GM23248 (cell line): ENCODE results near the gene SLC6A12. TPM values are rescaled to one million over a fixed set of nuclear protein-coding genes. Genes with fewer than 3 reads are reported as not detected.

Experiments
- DNase-seq: peaks from one replicate; pipeline ENCODE4 v3.0.0-alpha.2; 2015
- H2AFZ ChIP-seq: fragments of 200-600 bp; sonication (generic); 2 replicates; pipeline ENCODE4 v1.6.1; 2016; ENCODE audit warnings: antibody characterized with exemption
- H3F3A ChIP-seq: fragments of 200-600 bp; sonication (generic); 2 replicates; pipeline ENCODE4 v1.6.1; 2016; ENCODE audit warnings: mild to moderate bottlenecking, antibody characterized with exemption, mixed run types; ENCODE audit not compliant: insufficient read depth
- H3K27ac ChIP-seq: fragments of 200-600 bp; sonication (generic); 2 replicates; pipeline ENCODE4 v1.5.1; 2016; ENCODE audit warnings: mild to moderate bottlenecking
- H3K27me3 ChIP-seq: fragments of 200-600 bp; sonication (generic); replicated peaks from 2 replicates; pipeline ENCODE4 v1.6.1; 2016; ENCODE audit warnings: mild to moderate bottlenecking; ENCODE audit not compliant: insufficient read depth
- H3K36me3 ChIP-seq: fragments of 200-600 bp; sonication (generic); 2 replicates; pipeline ENCODE4 v1.6.1; 2016; ENCODE audit warnings: low read depth, mild to moderate bottlenecking
- H3K4me1 ChIP-seq: fragments of 200-600 bp; sonication (generic); 2 replicates; pipeline ENCODE4 v1.6.1; 2016; ENCODE audit warnings: mild to moderate bottlenecking; ENCODE audit not compliant: insufficient read depth
- H3K4me2 ChIP-seq: fragments of 200-600 bp; sonication (generic); one replicate; pipeline ENCODE4 v1.6.1; 2016; ENCODE audit warnings: mild to moderate bottlenecking; ENCODE audit not compliant: unreplicated experiment
- H3K4me3 ChIP-seq: fragments of 200-600 bp; sonication (generic); 2 replicates; pipeline ENCODE4 v1.5.1; 2016; ENCODE audit warnings: mild to moderate bottlenecking
- H3K79me2 ChIP-seq: fragments of 200-600 bp; sonication (generic); 2 replicates; pipeline ENCODE4 v1.6.1; 2016; ENCODE audit warnings: mild to moderate bottlenecking; ENCODE audit not compliant: insufficient read depth
- H3K9ac ChIP-seq: fragments of 200-600 bp; sonication (generic); 2 replicates; pipeline ENCODE4 v1.6.1; 2016; ENCODE audit warnings: mild to moderate bottlenecking
- H3K9me2 ChIP-seq: fragments of 200-600 bp; sonication (generic); 2 replicates; pipeline ENCODE4 v1.6.1; 2016; ENCODE audit warnings: mixed run types, mild to moderate bottlenecking, moderate library complexity; ENCODE audit not compliant: insufficient read depth
- H3K9me3 ChIP-seq: fragments of 200-600 bp; sonication (generic); one replicate; pipeline ENCODE4 v1.6.1; 2017; ENCODE audit warnings: low read depth
- H4K20me1 ChIP-seq: fragments of 200-600 bp; sonication (generic); 2 replicates; pipeline ENCODE4 v1.6.0; 2016; ENCODE audit not compliant: insufficient read depth
- EZH2 ChIP-seq: fragments of 200-600 bp; sonication (generic); IDR thresholded peaks from 2 replicates; pipeline ENCODE4 v1.6.1; 2018; ENCODE audit warnings: antibody characterized with exemption, mild to moderate bottlenecking; ENCODE audit not compliant: insufficient read depth, poor library complexity, severe bottlenecking
- EZH2phosphoT487 ChIP-seq: fragments of 200-600 bp; sonication (generic); IDR thresholded peaks from 2 replicates; pipeline ENCODE4 v1.6.1; 2018; ENCODE audit warnings: antibody characterized with exemption, moderate library complexity, mild to moderate bottlenecking, low read depth; ENCODE audit not compliant: insufficient read depth
- WGBS, 2 experiments: methylation state at CpG; one replicate each; pipeline ENCODE4 v1.1.6; 2015 to 2017; ENCODE audit warnings: low lambda C conversion rate in 2 of 2, low coverage in 1 of 2; ENCODE audit errors: missing lambda C conversion rate in 2 of 2; 5-methylcytosine and 5-hydroxymethylcytosine counted together
- in situ Hi-C: fragments of 300-500 bp; cut with MboI; formaldehyde crosslinking; loops from 2 replicates; pipeline ENCODE4 v1.15.0; 2020
- polyA plus RNA-seq: library from polyadenylated mRNA; unstranded; fragments of >200 nt; fragmentation: Nextera tagmentation; extraction: Ambion mirVana; gene quantifications from 2 replicates; pipeline ENCODE4 v1.2.1, GENCODE V29; 2016
- total RNA-seq: library from RNA; depleted of rRNA; stranded (reverse); fragments of >200 nt; shearing (Covaris generic); gene quantifications from 2 replicates; pipeline ENCODE4 v1.2.3, GENCODE V29; 2014

Gene SLC6A12
- total and polyA plus RNA-seq, 2 experiments from 2014 or later: not detected

DNA sequence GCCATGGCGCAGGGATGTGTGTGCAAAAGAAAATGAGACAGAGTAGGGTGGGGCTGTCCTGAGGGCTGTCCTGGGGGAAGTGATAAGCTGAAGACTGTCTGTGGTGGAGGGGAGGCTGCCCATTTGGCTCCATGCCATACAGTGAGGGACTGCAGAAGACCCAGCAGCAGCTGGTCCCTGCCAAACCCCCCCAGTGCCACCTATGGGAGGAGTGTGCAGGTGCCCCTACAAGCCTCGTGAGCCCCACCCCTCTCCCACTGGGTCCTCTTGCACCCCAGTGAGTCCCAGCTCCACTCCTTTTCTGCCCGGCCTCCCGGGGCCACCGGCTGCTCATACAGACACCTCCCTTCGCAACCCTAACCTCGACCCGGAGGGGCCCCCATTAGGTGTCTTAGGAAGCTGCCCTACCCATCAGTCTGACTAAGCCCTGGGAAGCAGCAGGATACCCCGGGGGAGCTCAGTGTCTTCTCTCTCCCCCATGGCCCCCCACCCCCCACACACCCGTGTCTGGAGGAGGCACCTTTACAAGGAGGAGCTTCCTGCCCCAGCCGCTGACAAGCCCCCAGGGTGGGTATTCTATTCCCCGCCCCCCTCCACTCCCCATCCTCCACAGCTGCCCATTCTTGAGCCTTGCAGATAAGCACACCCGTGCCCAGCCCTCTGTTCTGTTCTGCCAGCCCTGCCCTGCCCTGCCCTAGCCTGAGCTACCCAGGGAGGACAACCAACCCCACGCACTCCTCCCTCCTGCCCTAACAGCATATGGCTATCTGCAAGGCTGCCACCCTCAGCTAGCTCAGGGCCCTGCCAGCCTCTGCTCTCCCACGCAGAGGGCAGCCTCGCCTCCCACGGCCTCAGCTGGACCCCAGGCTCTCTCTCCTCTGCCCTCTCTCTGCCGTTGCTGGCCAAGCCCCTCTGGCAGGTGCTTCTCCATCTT, 41.9 kb downstream of the SLC6A12 start:
- H3K4me2 ChIP-seq: no peak overlapping the region
- in situ Hi-C loops: no loop called here
- H3K4me3 ChIP-seq: no peak overlapping the region
- H2AFZ ChIP-seq: no peak overlapping the region
- no peaks in the 10 kb centered on the region for H3K9me3 ChIP-seq
- no peaks in the 10 kb centered on the region for H3K79me2 ChIP-seq
- no peak overlapping the region for H3K27ac ChIP-seq
- no peak overlapping the region for H3K9ac ChIP-seq
- peaks cover 6% of the 10 kb centered on the region for H3K4me1 ChIP-seq
- no peak for DNase-seq
- peaks cover 17% of the 10 kb centered on the region for H3K27me3 ChIP-seq
- no peaks in the 10 kb centered on the region for H4K20me1 ChIP-seq
- no peaks in the 10 kb centered on the region for H3K36me3 ChIP-seq
- H3K9me2 ChIP-seq: no peaks in the 10 kb centered on the region
- no peak for TF ChIP-seq EZH2phosphoT487
- TF ChIP-seq EZH2: no peak
- 44 to 47% methylated on average over 14 to 18 of the region's 18 CpGs for WGBS, 2 experiments
- H3F3A ChIP-seq: no peaks in the 10 kb centered on the region

DNA sequence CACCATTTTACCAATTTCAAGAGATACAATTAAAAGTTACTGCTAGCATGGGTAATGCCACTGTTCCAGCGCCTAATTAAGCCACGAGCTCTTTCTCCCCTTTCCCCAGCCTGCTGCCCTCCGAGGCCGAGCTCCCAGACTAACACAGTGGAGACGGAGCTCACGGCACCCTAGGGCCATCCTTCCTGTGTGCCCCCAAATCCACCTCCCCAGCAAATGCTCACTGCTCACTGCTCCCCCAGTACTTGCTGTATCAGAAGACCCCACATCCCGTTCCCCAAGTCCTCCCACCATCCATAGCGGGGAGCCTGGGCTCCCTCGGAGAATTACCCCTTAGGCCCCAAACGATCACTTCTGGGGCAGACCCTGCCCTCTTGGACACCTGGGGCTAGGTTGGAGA, 42.7 kb downstream of the SLC6A12 start:
- Histone ChIP-seq H3K79me2 (no peaks in the 10 kb centered on the region), H3K4me2 (no peak overlapping the region), H3F3A (no peaks in the 10 kb centered on the region), H3K36me3 (no peaks in the 10 kb centered on the region), H3K9me2 (no peaks in the 10 kb centered on the region), H3K9me3 (no peaks in the 10 kb centered on the region), H3K9ac (no peak overlapping the region), H3K4me1 (no peaks in the 10 kb centered on the region), H3K27ac (no peak overlapping the region), H3K27me3 (peaks cover 17% of the 10 kb centered on the region), H3K4me3 (no peak overlapping the region), H2AFZ (no peak overlapping the region), H4K20me1 (no peaks in the 10 kb centered on the region)
- in situ Hi-C loops: no loop called here
- no peak for TF ChIP-seq EZH2
- no peak for TF ChIP-seq EZH2phosphoT487
- 63 to 64% methylated on average over 10 of the region's 10 CpGs for WGBS, 2 experiments
- DNase-seq: no peak

DNA sequence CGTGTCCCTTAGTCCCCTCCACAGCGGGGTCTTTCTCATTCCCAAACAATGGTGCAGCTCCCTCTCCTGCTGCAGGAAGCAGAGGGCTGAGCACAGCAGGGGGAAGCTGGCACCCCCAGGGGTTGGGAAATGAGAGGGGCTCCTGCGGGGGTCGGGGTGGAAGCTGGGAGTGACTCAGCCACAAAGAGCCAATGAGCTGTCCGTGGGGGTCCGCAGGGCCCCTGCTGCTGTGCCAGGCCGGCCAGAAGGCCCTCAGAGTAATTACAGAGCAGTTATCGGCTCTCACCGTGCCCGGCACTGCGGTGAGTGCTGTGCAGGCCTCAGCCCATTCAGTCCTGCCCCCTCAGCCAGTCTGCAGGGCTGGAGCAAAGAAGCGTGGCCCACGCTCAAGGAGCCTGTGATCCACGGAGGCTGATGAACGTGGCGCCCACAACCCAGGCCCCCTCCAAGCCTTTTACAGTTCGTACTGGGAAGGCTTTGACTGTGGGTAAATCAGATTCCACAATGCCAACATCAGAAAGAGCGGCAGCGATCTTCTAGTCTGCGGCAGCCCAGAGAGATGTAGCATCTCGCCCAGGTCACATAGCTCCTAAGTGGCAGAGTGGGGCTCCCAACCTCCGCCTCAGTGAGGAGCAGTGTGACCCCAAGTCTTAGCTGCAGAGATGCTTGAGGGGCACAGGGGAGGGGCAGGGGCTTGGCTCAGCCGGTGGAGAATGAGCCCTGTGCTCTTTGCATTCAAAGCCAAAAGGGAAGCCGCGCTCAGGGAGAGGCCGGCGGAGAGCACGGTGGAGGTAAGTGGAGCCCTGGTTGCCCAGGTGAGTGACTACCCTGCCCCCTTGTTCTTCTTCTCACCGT, 43.4 kb downstream of the SLC6A12 start:
- H3K27me3 ChIP-seq: peaks cover 17% of the 10 kb centered on the region
- H4K20me1 ChIP-seq: no peaks in the 10 kb centered on the region
- in situ Hi-C loops: no loop called here
- no peak for DNase-seq
- H3F3A ChIP-seq: no peaks in the 10 kb centered on the region
- H3K9me3 ChIP-seq: no peaks in the 10 kb centered on the region
- 64 to 69% methylated on average over 27 to 28 of the region's 29 CpGs for WGBS, 2 experiments
- TF ChIP-seq EZH2 (no peak), EZH2phosphoT487 (no peak)
- H3K4me3 ChIP-seq: no peak overlapping the region
- H3K9me2 ChIP-seq: no peaks in the 10 kb centered on the region
- H3K79me2 ChIP-seq: no peaks in the 10 kb centered on the region
- H3K36me3 ChIP-seq: no peaks in the 10 kb centered on the region
- H3K4me1 ChIP-seq: no peaks in the 10 kb centered on the region
- H3K4me2 ChIP-seq: no peak overlapping the region
- H3K27ac ChIP-seq: no peak overlapping the region
- H3K9ac ChIP-seq: no peak overlapping the region
- H2AFZ ChIP-seq: no peak overlapping the region

DNA sequence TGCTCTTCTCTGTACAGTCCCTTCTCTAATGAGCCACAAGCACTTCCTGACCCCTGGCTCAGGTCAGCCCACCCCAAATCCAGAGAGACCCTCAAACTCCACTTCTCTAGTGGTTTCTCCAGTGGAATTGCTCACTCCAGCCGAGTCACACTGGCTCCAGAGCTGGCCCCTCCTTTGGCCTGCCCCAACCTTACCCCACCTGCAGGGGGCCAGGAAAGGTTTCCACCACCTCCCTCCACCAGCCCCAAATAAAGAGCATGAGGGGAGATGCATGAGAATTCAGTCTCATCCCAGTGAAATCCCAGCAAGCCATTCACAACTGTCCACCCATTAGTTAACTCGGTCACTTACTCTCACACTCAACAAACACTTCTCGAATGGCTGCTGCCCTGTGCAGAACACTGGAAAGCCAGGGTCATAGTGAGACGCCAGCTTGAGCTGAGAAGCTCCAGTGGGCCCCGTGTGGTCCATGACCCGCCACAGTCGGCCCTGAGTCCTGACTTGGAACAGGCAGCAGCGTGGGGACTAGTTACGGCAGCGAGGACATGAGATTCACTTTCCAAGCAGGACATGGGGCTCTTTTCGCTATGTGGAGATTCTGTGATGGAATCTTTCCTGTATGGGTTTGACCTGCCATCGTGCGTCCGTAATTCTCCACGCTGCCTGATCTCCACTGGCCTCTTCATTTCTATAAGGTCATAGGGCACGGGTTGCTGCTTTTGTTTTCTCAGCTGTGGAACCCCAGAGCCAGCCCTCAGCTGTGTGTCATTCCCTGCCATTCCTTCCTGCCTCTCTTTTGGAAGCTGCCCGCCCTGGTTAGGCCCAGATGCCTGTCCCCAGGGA, 44.2 kb downstream of the SLC6A12 start:
- Histone ChIP-seq H3K36me3 (no peaks in the 10 kb centered on the region), H3K9ac (no peak overlapping the region), H3K4me1 (no peaks in the 10 kb centered on the region), H3K27ac (no peak overlapping the region), H2AFZ (no peak overlapping the region), H3K9me3 (no peaks in the 10 kb centered on the region), H3F3A (no peaks in the 10 kb centered on the region), H3K4me3 (no peak overlapping the region), H3K79me2 (no peaks in the 10 kb centered on the region), H3K4me2 (no peak overlapping the region), H3K9me2 (no peaks in the 10 kb centered on the region), H4K20me1 (no peaks in the 10 kb centered on the region), H3K27me3 (peaks cover 19% of the 10 kb centered on the region)
- TF ChIP-seq EZH2phosphoT487: no peak
- no peak for TF ChIP-seq EZH2
- DNase-seq: peak; percentile 16
- in situ Hi-C loops: no loop called here
- WGBS, 2 experiments: 77 to 79% methylated on average over 17 of the region's 17 CpGs
